HG03457 (cell line): ENCODE data around the gene B4GALT3.

ENCODE experiments used
- ATAC-seq: cut with Tn5 transposase; IDR thresholded peaks from one replicate; pipeline ENCODE4 v1.9.1; 2021; ENCODE audit warnings: moderate number of reproducible peaks; ENCODE audit not compliant: unreplicated experiment

Gene B4GALT3

DNA sequence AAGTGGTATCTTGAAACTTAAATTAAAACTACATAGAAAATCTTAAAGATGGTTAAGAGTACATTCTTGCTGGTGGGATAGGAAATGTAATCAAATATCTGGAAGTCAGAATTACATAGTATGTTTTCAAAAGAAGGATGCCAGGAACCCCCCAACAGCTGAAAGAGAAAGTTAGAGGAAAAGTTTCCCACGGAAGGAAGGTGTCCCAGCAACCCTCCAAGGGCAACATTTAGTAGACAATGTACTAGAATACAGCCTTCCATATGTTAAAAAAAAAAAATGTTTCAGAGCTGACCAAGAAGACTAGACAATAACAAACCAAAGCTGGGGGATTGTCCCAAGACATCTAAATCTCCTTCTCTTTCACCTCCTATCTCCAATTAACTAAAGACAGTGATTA lies 47.0 kb downstream of the B4GALT3 start:
- no peak for ATAC-seq

DNA sequence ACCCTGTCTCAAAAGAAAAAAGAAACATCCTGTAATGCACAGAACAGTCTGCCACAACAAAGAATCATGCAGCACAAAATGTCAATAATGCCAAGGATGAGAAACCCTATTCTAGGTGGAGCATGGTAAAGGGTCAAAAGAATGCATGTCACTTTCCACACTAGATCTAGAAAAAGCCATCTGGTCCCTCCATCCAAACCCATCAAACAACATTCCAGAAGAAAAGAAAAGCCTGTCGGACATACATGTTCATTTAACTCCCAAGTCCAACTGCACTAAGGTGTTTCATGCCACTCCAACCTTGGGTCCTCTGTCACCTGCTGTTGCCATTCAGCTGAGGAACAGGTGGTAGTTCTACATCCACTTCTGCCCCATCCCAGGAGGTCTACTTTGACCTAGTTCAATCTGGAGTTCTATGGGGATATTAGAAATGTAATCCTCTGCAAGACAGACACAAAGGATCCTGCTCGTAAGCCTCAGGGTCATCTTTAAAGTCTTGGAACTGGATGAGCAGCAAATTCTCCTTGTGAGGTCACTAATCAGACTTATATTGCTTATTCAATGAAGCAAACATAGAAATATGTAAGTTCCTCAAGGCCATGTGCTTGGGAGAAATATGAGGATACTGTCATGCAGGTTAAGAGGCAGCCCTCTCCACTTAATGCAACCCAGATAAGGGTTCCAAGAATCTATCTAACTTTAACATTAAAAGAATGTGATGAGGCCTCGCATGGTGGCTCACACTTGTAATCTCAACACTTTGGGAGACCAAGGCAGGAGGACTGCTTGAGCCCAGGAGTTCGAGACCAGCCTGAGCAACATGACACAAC lies 48.5 kb downstream of the B4GALT3 start:
- no peak for ATAC-seq

DNA sequence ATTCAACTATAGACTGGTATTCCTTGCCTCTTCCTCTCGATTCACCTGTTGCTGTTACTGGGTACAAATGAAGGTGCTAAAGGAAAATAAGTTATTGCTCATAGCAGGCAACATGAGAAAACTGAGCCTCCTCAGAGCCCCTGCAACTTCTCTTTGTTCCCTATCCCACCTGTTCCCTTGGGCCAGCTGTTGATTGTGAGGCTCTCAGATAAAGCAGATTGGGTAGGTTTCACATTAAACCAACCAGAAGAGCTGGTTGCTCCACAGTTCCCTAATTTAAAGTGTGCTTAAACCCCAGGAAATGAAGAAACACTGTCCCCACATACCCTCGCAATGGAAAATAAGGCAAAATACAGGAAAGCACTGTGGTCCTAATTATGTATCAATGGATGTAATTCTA lies 49.7 kb downstream of the B4GALT3 start:
- ATAC-seq: no peak

DNA sequence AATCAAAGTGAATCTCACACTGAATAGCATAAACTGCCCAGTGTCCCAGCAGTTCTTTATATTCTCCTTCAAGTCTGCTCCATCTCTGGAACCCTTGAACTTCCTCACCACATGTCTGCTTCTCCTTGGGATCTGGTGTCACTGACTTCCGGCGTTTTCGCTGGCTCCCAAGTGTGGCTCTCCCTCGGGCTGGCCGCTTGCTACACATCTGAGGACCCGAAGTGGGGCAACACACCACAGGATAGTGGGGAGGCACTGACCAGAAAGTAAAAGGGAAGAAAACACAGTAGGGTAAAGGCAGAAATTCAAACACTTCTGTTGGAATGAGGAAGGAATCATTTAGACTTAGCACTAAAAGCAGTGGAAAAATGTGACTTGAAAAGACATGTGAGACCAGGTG lies 54.3 kb downstream of the B4GALT3 start:
- ATAC-seq: no peak

DNA sequence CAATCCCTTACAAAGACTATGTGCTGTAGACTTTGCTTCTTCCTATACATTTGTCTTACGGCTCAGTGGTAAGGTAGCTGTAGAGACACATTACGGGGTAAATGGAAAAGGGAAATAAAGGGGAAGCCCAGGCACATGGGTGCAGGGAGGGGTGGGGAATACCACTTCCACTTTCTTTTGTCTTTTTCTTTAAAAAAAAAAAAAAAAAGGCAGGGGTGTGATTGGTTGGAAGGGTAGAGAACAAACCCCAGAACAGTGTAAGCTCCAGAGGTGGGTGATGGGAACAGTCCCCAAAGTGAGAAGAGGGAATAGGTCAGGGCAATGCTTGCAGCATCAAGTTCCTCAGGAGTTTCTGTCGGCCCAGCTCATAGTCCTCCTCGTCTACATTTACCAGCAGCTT lies 55.5 kb downstream of the B4GALT3 start:
- no peak for ATAC-seq
